Hippocampal formation (tissue), 2 donors: ENCODE measurements around the gene TPRN.

Source experiments
- DNase-seq, 2 donors: peaks; one replicate each; lab custom pipeline; 2025; lab: John Stamatoyannopoulos, UW

Gene TPRN

DNA sequence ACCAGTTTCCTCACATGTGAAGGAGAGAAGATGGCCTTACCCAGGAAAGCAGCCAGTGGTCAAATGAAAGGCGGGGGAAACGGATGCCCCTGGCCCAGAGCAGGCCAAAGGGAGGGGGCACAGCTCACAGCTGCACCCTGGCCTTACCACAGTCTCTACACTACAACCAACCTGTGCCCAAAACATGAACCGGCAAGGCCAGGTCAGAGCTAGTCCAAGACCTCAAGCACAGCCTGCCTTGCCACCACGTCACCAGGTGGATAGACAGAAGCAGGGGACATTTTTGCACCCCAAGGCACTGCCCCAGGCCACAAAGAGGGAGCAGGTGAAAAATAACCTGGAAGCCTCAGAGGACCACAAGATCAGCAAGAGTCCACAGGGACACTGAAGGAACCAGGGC is 57.1 kb downstream of the TPRN start:
- no peak for DNase-seq

DNA sequence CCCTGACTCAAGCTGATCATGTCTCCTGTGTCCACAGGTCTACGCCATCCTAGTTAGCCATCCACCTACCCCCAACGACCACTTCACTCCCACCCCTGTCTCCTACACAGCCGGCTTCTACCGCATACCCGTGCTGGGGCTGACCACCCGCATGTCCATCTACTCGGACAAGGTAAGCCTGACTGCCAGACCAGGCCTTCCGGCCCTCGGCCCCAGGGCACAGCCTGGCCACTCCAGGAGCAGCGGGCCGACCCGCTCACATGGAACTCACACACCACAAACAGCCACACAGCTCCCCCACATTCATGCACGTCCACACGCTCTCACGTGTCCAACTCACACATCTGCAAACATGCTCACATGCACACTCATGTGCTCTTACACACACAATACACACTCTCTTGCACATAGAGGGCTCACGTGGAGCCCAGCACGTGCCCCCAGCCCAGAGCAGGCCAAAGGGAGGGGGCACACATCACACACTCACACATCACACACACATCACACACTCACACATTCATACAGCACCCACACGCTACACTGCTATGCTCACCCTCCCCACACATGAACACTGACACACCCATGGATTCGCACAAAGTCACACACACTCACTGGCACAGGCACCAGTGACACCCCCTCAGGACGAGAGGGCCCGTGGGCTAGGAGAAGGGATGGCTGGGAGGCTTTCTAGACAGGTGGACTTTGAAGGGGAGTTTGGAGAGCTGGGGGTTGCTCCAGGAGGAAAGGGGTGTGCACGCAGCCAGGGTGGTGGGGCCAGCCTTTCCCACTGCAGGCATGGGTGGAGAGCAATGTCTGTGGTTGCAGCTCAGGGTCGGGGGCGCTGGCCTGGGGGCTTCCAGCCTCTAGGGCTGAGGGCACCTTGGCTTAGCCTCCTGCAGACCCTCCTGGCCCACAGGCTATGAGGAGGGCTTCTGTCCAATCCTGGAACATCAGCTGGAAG is 58.3 kb downstream of the TPRN start:
- no peak for DNase-seq
